Esophagus muscularis mucosa (tissue), 4 donors: ENCODE data around the gene CINP.
"Not testable (repeated sequence)": the region's sequence is repeated elsewhere in the genome, so short reads cannot be mapped to it uniquely, and the experiment has no call there.

ENCODE experiments used
- EP300 ChIP-seq: sonication (generic); formaldehyde crosslinking; IDR thresholded peaks from one replicate; pipeline ENCODE4 v1.6.1; 2017; ENCODE audit warnings: antibody characterized with exemption
- POLR2A ChIP-seq: fragments of 450-650 bp; IDR thresholded peaks from one replicate; pipeline ENCODE4 v1.6.1; 2017; ENCODE audit warnings: antibody characterized with exemption, moderate library complexity, mild to moderate bottlenecking, low read depth
- POLR2AphosphoS5 ChIP-seq, 2 donors: sonication (generic); formaldehyde crosslinking; IDR thresholded peaks; one replicate each; pipeline ENCODE4 v1.6.1; 2017; ENCODE audit warnings: antibody characterized with exemption in 2 of 2
- TF ChIP-seq, protein P1 (sequence below), 3 experiments: fragments of 200-600 bp in 2 of 3; fragments of 450-650 bp in 1 of 3; sonication (generic) in 2 of 3; IDR thresholded peaks; one replicate each; pipeline ENCODE4 v1.5.1; 2017 to 2019; ENCODE audit warnings: antibody characterized with exemption in 3 of 3, mild to moderate bottlenecking in 2 of 3, moderate library complexity in 1 of 3

DNA sequence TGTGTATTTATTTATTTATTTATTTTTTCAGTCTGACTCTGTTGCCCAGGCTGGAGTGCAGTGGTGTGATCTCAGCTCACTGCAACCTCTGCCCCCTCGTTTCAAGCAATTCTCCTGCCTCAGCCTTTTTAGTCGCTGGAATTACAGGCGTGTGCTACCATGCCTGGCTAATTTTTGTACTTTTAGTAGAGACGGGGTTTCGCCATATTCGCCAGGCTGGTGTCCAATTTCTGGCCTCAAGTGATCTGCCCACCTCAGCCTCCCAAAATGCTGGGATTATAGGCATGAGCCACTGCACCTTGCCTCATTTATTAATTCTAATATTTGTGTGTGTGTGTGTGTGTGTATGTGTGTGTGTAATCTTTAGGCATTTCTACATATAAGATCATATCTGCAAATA lies 33.3 kb downstream of the CINP start:
- TF ChIP-seq, protein P1, sequence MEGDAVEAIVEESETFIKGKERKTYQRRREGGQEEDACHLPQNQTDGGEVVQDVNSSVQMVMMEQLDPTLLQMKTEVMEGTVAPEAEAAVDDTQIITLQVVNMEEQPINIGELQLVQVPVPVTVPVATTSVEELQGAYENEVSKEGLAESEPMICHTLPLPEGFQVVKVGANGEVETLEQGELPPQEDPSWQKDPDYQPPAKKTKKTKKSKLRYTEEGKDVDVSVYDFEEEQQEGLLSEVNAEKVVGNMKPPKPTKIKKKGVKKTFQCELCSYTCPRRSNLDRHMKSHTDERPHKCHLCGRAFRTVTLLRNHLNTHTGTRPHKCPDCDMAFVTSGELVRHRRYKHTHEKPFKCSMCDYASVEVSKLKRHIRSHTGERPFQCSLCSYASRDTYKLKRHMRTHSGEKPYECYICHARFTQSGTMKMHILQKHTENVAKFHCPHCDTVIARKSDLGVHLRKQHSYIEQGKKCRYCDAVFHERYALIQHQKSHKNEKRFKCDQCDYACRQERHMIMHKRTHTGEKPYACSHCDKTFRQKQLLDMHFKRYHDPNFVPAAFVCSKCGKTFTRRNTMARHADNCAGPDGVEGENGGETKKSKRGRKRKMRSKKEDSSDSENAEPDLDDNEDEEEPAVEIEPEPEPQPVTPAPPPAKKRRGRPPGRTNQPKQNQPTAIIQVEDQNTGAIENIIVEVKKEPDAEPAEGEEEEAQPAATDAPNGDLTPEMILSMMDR (IDR thresholded peaks at IDR 0.05) = not testable (repeated sequence)
- TF ChIP-seq POLR2A; POLR2AphosphoS5 (IDR thresholded peaks at IDR 0.05); EP300: not testable (repeated sequence)
